H1 (cell line): Measurements from ENCODE around the gene TTC28. TPM values are rescaled to one million over a fixed set of nuclear protein-coding genes. Genes with fewer than 3 reads are reported as not detected.

ENCODE experiments used
- BCL11A ChIP-seq, 2 experiments: IDR thresholded peaks; one replicate each; pipeline ENCODE4 v1.6.1; 2011; ENCODE audit warnings: low read depth in 2 of 2, low read length in 2 of 2, mild to moderate bottlenecking in 2 of 2
- CHD7 ChIP-seq: fragments of 300-600 bp; sonication (generic); IDR thresholded peaks from 2 replicates; pipeline ENCODE4 v1.7.1; 2012; ENCODE audit warnings: low read length, moderate library complexity, mild to moderate bottlenecking, inconsistent platforms; ENCODE audit not compliant: insufficient replicate concordance
- polyA plus RNA-seq, 7 experiments: library from polyadenylated mRNA; depleted of rRNA in 3 of 7; stranded (reverse) in 5 of 7; unstranded in 2 of 7; fragments of >200 nt in 5 of 7; fragments of 200-250 nt in 2 of 7; gene quantifications; 1 replicate in 5 of 7; 2 replicates in 1 of 7; 4 replicates in 1 of 7; pipeline versions ENCODE4 v1.2.1 to v1.2.3, GENCODE V29; 2011 to 2013; ENCODE audit warnings: missing spikeins in 2 of 7, mixed read lengths in 2 of 7
- total RNA-seq: library from RNA; stranded (reverse); fragmentation: NEBNext Ultra II Directional; extraction: Animal tissue kit (Norgen Biotek cat#: 25700); gene quantifications from 2 replicates; pipeline ENCODE4 v1.2.1, GENCODE V29; 2021

Gene TTC28
- total and polyA plus RNA-seq, 2 of the 8 experiments (the other 6 are each of a cell fraction or from before 2014, with no cell fraction given): 2.6 to 12.6 TPM

- TF ChIP-seq CHD7 (no peak), BCL11A (IDR thresholded peaks at IDR 0.05; ENCODE audit: low read depth in 2 of 2, low read length in 2 of 2) (no peak)
Measured at GRCh38 chr22:28072066-28072465, 607.6 kb downstream of the TTC28 start (continued).
